Right lobe of liver (tissue), 6 donors: ENCODE measurements around the gene CAMK2D. TPM values are rescaled to one million over a fixed set of nuclear protein-coding genes. Genes with fewer than 3 reads are reported as not detected.

ENCODE experiments used
- ATAC-seq, 4 donors: fragments of 200-7000 bp; cut with Tn5 transposase; one replicate each; pipeline ENCODE4 v1.9.1; 2020; ENCODE audit warnings: mild to moderate bottlenecking in 4 of 4, moderate library complexity in 4 of 4
- DNase-seq, 3 donors: peaks; one replicate each; pipeline ENCODE4 v3.0.0-alpha.2; 2020
- H3K27ac ChIP-seq, 3 donors: fragments of 200-600 bp; one replicate each; pipeline ENCODE4 v1.8.0; 2022
- H3K27me3 ChIP-seq, 2 donors: fragments of 200-600 bp; one replicate each; pipeline ENCODE4 v1.8.0; 2022
- H3K36me3 ChIP-seq, 4 donors: fragments of 200-600 bp; sonication (generic) in 1 of 4; one replicate each; pipeline versions ENCODE4 v1.5.1 to v1.8.0; 2017 to 2022; ENCODE audit warnings: control low read depth in 1 of 4
- H3K4me1 ChIP-seq, 4 donors: fragments of 200-600 bp; sonication (generic) in 1 of 4; one replicate each; pipeline versions ENCODE4 v1.5.1 to v1.8.0; 2017 to 2022; ENCODE audit warnings: control low read depth in 1 of 4
- H3K4me3 ChIP-seq, 3 donors: fragments of 200-600 bp; one replicate each; pipeline ENCODE4 v1.8.0; 2022
- H3K9me3 ChIP-seq, 4 donors: fragments of 200-600 bp; sonication (generic) in 1 of 4; one replicate each; pipeline versions ENCODE4 v1.5.1 to v1.8.0; 2017 to 2022; ENCODE audit warnings: control low read depth in 1 of 4
- CTCF ChIP-seq, 4 donors: fragments of 200-600 bp in 3 of 4; fragments of 450-650 bp in 1 of 4; IDR thresholded peaks; one replicate each; pipeline versions ENCODE4 v1.5.1 to v1.8.0; 2016 to 2022; ENCODE audit warnings: antibody characterized with exemption in 4 of 4, mild to moderate bottlenecking in 2 of 4
- POLR2A ChIP-seq: fragments of 450-650 bp; IDR thresholded peaks from one replicate; pipeline ENCODE4 v1.6.1; 2017; ENCODE audit warnings: antibody characterized with exemption, mild to moderate bottlenecking
- WGBS: methylation state at CpG from one replicate; pipeline ENCODE4 v1.1.6; 2018; ENCODE audit warnings: low coverage, low lambda C conversion rate; ENCODE audit not compliant: insufficient coverage; ENCODE audit errors: missing lambda C conversion rate; 5-methylcytosine and 5-hydroxymethylcytosine counted together
- intact Hi-C, 2 donors: fragments of 100-400 bp; cut with DNase I; formaldehyde crosslinking; loops; one replicate each; pipeline versions ENCODE4 v1.11.2 to v1.14.1; 2022
- total RNA-seq, 6 experiments: library from RNA; depleted of rRNA in 2 of 6; stranded (reverse); fragments of >200 nt in 2 of 6; fragmentation: NEBNext Ultra II Directional in 3 of 6; extraction: Animal tissue kit (Norgen Biotek cat#: 25700) in 3 of 6; gene quantifications; one replicate each; pipeline versions ENCODE4 v1.1.0 to v1.2.4, GENCODE V29; 2016 to 2023
- donor health status: DM: no; HTN: yes; CAD: no.
- donor health status: DM: no; HTN: no; CAD: no.
- donor health status: DM: no; HTN: no; CAD: no.
- donor health status: DM: no; HTN: yes; CAD: no.
- donor health status: DM: no; HTN: yes; CAD: no.

Gene CAMK2D
- total RNA-seq, 6 experiments from 2014 or later: 17.0 to 30.6 (median 22.6) TPM

- Histone ChIP-seq H3K27me3 (no peaks in the 10 kb centered on the region), H3K4me3 (no peak overlapping the region), H3K36me3 (no peaks in the 10 kb centered on the region), H3K9me3 (no peaks in the 10 kb centered on the region), H3K4me1 (no peaks in the 10 kb centered on the region), H3K27ac (no peak overlapping the region)
- TF ChIP-seq POLR2A (no peak), CTCF (IDR thresholded peaks at IDR 0.05) (no peak)
- intact Hi-C loops: no loop called here
- WGBS: 100% methylated on average over 1 of the region's 4 CpGs
- DNase-seq: no peak
- ATAC-seq: no peak
Measured at GRCh38 chr4:113556382-113557134, 205.0 kb downstream of the CAMK2D start.

GRCh38 chr4:113555868-113556267 is 205.7 kb downstream of the CAMK2D start:
- no peak overlapping the region for H3K4me3 ChIP-seq
- 81% methylated on average over 5 of the region's 5 CpGs for WGBS
- H3K27ac ChIP-seq: no peak overlapping the region

GRCh38 chr4:113553082-113553481 is 208.5 kb downstream of the CAMK2D start:
- DNase-seq: no peak
- Histone ChIP-seq H3K27ac (no peak overlapping the region), H3K4me1 (peaks cover 0 to 11% (median 4%) of the 10 kb centered on the region in 4 donors), H3K27me3 (no peaks in the 10 kb centered on the region), H3K36me3 (no peaks in the 10 kb centered on the region), H3K9me3 (no peaks in the 10 kb centered on the region), H3K4me3 (no peak overlapping the region)
- intact Hi-C loops: no loop called here
- 92% methylated on average over 3 of the region's 3 CpGs for WGBS
- no peak for ATAC-seq
- TF ChIP-seq CTCF (IDR thresholded peaks at IDR 0.05) (no peak), POLR2A (no peak)

More at GRCh38 chr4:113555868-113556267, 205.7 kb downstream of the CAMK2D start:
- DNase-seq: no peak
- H3K36me3 ChIP-seq: no peaks in the 10 kb centered on the region
- H3K27me3 ChIP-seq: no peaks in the 10 kb centered on the region
- intact Hi-C loops: no loop called here
- H3K9me3 ChIP-seq: no peaks in the 10 kb centered on the region
- peak; percentile 49 to 62 (median 58) for ATAC-seq
- no peaks in the 10 kb centered on the region for H3K4me1 ChIP-seq
- TF ChIP-seq POLR2A: no peak

- DNase-seq (no peak), ATAC-seq (no peak)
- H3K27me3 ChIP-seq: no peaks in the 10 kb centered on the region
- no peak overlapping the region for H3K4me3 ChIP-seq
- H3K36me3 ChIP-seq: no peaks in the 10 kb centered on the region
- no peak for TF ChIP-seq POLR2A
- TF ChIP-seq CTCF (IDR thresholded peaks at IDR 0.05): no peak
- intact Hi-C loops: no loop called here
- 95% methylated on average over 2 of the region's 2 CpGs for WGBS
- no peak overlapping the region for H3K27ac ChIP-seq
- H3K9me3 ChIP-seq: no peaks in the 10 kb centered on the region
- H3K4me1 ChIP-seq: peaks cover 0 to 19% (median 4%) of the 10 kb centered on the region in 4 donors
Measured at GRCh38 chr4:113550510-113550909, 211.0 kb downstream of the CAMK2D start.

- H3K27ac ChIP-seq: peak overlapping the region; percentile 65 to 78 (median 73)
- TF ChIP-seq CTCF (IDR thresholded peaks at IDR 0.05) (no peak), POLR2A (no peak)
- no peaks in the 10 kb centered on the region for H3K9me3 ChIP-seq
- intact Hi-C loops: no loop called here
- H3K4me1 ChIP-seq: peaks cover 0 to 19% (median 4%) of the 10 kb centered on the region in 4 donors
- ATAC-seq: no peak
- no peak overlapping the region for H3K4me3 ChIP-seq
- H3K36me3 ChIP-seq: no peaks in the 10 kb centered on the region
- DNase-seq: no peak
- no peaks in the 10 kb centered on the region for H3K27me3 ChIP-seq
- 100% methylated on average over 1 of the region's 1 CpG for WGBS
Measured at GRCh38 chr4:113548303-113548702, 213.2 kb downstream of the CAMK2D start.
